ENCODE data around the gene RBFOX2.
A peak's percentile ranks its signal among the peaks of the same experiment; 100 is the strongest.
"Not testable (repeated sequence)": the region's sequence is repeated elsewhere in the genome, so short reads cannot be mapped to it uniquely, and the experiment has no call there.

Gene RBFOX2

DNA sequence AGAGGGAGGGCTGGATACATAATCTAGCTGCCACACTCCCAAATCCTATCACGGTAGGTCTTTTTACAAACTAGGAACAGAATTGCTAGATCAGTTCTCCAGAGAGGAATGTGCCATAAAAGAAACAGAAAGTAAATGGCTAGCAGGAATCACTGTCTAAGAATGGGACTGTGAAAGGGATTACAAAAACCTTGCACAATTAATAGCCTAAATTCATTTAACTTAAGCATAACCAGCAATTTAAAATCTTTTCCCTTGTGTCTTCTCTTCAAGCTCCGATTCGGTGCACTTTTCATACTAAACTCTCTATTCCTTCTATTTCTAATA is 275.8 kb downstream of the RBFOX2 start:
- DNase-seq = no peak

DNA sequence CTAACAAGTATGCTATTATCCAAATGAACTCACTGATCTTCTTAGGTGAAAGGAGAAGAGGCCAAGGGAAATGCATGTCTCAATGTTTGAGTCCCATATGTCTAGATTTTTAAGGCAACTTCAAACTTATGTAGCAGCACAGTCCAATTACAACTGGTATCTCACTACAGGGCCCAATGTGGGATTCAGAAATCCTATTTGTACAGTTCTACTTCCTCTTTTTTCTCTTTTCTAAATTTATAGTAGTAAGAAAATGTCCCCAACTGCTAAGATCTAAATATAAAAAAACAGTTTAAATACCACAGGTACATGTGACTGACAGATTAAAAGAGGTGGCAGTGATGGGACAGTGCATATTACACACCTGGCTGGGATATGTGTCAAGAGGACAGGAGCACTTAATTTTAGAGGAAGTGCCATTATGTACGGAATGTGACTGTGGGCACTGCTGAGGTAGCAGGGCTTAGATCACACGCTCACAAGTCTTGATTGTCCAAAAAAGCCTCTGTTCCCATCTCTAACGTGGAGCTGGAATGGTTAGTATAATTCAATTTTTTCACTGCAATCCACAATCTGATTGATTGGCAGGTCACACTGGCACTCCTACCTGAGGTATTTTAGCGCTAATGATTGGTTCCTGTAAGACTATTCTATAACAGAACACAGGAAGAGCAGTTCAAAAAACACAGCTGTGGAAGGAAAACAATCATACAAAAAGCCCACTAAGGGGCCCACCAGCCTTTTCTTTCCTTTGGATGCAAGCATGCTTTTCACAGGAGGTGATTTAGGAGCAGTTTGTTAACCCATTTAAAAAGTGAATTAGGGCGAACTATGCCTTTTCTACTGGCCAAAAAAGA is 276.4 kb downstream of the RBFOX2 start:
- no peak for DNase-seq

GRCh38 chr22:35749808-35750207 is 278.8 kb downstream of the RBFOX2 start:
- no peak for DNase-seq

DNA sequence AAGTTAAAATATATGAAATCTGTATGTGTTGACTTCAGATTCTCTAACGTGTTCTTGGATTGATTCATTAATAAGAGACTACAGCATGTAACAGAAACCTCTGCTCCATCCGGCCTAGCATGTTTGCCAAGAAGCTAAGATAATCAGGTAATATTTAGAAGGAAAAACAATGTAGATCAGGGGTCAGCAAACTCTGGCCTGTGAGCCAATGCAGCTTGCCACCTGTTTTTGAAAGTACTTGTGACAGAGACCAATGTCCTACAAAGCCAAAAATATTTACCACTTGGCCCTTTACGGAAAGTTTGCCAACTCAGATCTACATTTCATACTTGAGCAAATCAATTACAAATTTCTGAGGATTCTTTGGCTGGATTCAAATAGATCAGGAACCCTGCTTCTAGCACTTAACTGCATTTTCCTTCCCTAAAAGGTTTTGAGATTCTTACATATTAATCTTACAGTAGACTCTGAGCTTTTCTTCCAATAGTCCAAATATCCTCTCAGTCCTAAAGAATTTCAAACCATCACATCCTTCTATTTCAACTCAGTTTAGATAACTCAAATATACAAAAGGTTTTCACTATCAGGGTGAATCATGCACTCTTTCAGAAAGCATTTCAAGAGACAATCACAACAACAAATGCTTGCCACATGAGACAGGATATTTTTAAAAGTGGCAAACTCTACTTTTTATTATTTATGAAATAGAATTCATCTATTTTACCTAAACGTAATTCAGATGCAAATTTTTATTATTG is 281.5 kb downstream of the RBFOX2 start:
- DNase-seq = no peak

- DNase-seq = no peak
Observed at GRCh38 chr22:35746248-35746647, 282.4 kb downstream of the RBFOX2 start.

DNA sequence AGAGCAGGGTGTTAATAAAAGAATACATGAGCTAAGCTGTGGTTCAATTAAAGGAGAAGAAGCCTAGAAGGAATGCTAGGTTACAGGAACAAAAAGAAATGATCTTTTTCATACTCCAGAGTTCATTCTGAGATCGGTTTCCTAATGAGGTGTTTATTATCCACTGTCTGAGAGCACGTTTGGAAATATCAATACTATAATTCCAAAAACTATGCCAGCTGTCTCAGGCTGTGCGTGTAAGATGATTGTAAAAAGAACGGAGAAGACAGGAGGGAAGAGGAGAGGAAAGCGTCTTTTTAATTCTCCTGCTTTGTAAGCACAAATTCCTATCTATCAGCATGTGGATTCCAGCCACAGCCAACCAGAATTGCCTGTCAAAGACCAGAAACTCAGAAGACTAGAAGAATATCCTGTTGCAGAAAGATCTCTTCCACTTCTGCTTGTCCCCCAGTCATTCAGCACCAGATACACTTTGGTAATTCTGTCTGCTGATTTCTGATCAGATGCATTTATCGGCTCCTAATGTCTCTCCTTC is 285.2 kb downstream of the RBFOX2 start:
- DNase-seq = no peak

- DNase-seq = no peak
Observed at GRCh38 chr22:35742342-35743100, 286.1 kb downstream of the RBFOX2 start.

GRCh38 chr22:35740616-35741015 is 288.0 kb downstream of the RBFOX2 start:
- DNase-seq = no peak

GRCh38 chr22:35739931-35740380 is 288.7 kb downstream of the RBFOX2 start:
- no peak for DNase-seq

- peak; percentile 52 for DNase-seq
Observed at GRCh38 chr22:35739076-35739930, 289.3 kb downstream of the RBFOX2 start.

DNA sequence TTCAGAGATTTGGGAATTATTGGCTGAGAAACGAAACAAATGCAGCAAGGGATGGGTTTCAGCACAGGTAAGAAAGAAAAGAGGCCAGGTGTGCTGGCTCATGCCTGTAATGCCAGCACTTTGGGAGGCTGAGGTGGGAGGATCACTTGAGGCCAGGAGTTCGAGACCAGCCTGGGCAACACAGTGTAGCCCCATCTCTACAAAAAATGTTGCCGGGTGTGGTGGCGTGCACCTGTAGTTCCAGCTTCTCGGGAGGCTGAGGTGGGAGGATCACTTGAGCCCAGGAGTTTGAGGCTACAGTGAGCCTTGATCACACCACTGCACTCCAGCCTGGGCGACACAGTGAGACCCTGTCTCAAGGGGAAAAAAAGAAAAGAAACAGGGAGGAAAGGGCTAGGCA is 290.7 kb downstream of the RBFOX2 start:
- not testable (repeated sequence) for DNase-seq

GRCh38 chr22:35736701-35737100 is 291.9 kb downstream of the RBFOX2 start:
- no peak for DNase-seq

DNA sequence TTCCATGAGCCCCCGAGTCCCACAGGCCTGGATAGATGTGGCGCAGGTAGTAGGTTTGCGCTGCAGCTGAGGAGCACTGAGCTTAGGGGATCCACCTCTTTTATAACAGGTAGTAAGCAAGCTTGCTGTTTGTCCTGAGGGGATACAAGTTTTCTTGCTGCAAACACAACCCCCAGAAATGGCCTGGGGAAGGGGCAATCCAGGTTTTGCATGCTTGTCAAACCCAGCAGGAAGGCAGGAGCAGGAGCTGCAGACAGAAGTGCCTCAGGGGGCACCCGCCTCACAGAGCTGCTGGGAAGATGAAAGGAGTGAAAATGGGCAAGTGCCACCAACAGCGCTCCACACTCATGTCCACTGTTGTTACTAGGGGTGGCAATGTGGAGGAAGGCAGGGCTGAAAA is 292.5 kb downstream of the RBFOX2 start:
- DNase-seq = no peak

GRCh38 chr22:35735542-35735941 is 293.1 kb downstream of the RBFOX2 start:
- DNase-seq = peak; percentile 54

GRCh38 chr22:35734517-35734827 is 294.2 kb downstream of the RBFOX2 start:
- no peak for DNase-seq

- DNase-seq = peak; percentile 86
Observed at GRCh38 chr22:35733791-35734516, 294.7 kb downstream of the RBFOX2 start.

DNA sequence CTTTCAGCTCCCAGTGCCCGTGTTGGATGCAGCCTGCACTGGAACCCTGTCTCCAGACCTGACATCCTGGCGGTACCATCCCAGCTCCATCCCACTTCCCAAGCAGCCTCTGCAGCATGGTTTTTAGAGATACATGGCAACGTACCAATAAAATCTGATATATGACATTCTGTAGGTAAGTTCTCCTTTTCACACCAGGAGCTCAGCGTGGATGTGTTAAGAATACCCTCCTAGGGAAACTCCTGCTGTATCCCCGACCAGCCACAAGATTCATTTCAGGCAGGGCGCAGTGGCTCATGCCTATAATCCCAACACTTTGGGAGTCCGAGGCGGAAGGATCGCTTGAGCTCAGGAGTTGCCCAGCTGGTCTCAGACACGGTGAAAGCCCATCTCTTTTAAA is 295.6 kb downstream of the RBFOX2 start:
- DNase-seq = no peak

- DNase-seq = no peak
Observed at GRCh38 chr22:35732116-35732515, 296.5 kb downstream of the RBFOX2 start.

DNA sequence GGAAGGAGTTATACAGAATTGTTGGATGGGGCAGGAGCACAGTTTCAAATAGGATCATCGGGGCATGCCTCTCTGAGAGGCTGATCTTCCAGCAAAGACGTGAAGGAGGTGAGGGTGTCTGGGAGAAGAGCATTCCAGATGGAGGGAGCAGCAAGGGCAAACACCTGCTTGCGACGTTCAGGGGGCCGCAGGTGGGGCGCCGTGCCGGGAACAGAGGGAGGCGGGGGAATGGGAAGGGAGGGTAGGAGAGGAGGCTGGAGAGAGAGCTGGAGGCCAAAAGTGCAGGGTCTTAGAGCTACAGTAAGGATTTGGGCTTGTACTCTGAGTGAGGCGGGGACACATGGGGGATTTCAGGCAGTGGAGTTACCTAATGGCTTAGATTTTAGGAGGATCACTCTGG is 297.3 kb downstream of the RBFOX2 start:
- DNase-seq = no peak

- no peak for DNase-seq
Observed at GRCh38 chr22:35729309-35729698, 299.3 kb downstream of the RBFOX2 start.

- no peak for DNase-seq
Observed at GRCh38 chr22:35728639-35729308, 299.9 kb downstream of the RBFOX2 start.

Data from right hindlimb (tissue), 1 donor.